ENCODE measurements around the gene DUOXA2. TPM values are rescaled to one million over a fixed set of nuclear protein-coding genes. Genes with fewer than 3 reads are reported as not detected.

Gene DUOXA2
- total RNA-seq, 1 experiment from 2014 or later, result not detected

- Mint-ChIP-seq H3K27ac (no peak overlapping the region), H3K4me3 (no peak overlapping the region), H3K27me3 (ENCODE audit: low read depth) (peaks cover 96% of the 10 kb centered on the region), H3K9me3 (no peaks in the 10 kb centered on the region), H3K36me3 (no peaks in the 10 kb centered on the region), H3K4me1 (peaks cover 15% of the 10 kb centered on the region)
- TF ChIP-seq, protein P1, sequence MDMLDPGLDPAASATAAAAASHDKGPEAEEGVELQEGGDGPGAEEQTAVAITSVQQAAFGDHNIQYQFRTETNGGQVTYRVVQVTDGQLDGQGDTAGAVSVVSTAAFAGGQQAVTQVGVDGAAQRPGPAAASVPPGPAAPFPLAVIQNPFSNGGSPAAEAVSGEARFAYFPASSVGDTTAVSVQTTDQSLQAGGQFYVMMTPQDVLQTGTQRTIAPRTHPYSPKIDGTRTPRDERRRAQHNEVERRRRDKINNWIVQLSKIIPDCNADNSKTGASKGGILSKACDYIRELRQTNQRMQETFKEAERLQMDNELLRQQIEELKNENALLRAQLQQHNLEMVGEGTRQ (CRISPR knock-in tag; IDR thresholded peaks at IDR 0.05), result no peak
- TF ChIP-seq, protein P2, sequence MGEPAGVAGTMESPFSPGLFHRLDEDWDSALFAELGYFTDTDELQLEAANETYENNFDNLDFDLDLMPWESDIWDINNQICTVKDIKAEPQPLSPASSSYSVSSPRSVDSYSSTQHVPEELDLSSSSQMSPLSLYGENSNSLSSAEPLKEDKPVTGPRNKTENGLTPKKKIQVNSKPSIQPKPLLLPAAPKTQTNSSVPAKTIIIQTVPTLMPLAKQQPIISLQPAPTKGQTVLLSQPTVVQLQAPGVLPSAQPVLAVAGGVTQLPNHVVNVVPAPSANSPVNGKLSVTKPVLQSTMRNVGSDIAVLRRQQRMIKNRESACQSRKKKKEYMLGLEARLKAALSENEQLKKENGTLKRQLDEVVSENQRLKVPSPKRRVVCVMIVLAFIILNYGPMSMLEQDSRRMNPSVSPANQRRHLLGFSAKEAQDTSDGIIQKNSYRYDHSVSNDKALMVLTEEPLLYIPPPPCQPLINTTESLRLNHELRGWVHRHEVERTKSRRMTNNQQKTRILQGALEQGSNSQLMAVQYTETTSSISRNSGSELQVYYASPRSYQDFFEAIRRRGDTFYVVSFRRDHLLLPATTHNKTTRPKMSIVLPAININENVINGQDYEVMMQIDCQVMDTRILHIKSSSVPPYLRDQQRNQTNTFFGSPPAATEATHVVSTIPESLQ (CRISPR knock-in tag; IDR thresholded peaks at IDR 0.05), result no peak
- TF ChIP-seq ZNF423 (CRISPR knock-in tag; IDR thresholded peaks at IDR 0.05) (no peak), HMGXB4 (CRISPR knock-in tag; IDR thresholded peaks at IDR 0.05) (no peak), MAX (CRISPR knock-in tag; IDR thresholded peaks at IDR 0.05) (no peak), ESRRA (CRISPR knock-in tag; IDR thresholded peaks at IDR 0.05; ENCODE audit: borderline replicate concordance) (no peak), MXD4 (CRISPR knock-in tag; IDR thresholded peaks at IDR 0.05; ENCODE audit: borderline replicate concordance) (no peak), NR2C2 (CRISPR knock-in tag; IDR thresholded peaks at IDR 0.05) (no peak), FOXP1 (CRISPR knock-in tag; IDR thresholded peaks at IDR 0.05; ENCODE audit: borderline replicate concordance) (no peak), SMAD4 (CRISPR knock-in tag; IDR thresholded peaks at IDR 0.05) (no peak), MLX (CRISPR knock-in tag; IDR thresholded peaks at IDR 0.05) (no peak), PRDM15 (CRISPR knock-in tag; IDR thresholded peaks at IDR 0.05) (no peak)
- TF ChIP-seq, protein P3, sequence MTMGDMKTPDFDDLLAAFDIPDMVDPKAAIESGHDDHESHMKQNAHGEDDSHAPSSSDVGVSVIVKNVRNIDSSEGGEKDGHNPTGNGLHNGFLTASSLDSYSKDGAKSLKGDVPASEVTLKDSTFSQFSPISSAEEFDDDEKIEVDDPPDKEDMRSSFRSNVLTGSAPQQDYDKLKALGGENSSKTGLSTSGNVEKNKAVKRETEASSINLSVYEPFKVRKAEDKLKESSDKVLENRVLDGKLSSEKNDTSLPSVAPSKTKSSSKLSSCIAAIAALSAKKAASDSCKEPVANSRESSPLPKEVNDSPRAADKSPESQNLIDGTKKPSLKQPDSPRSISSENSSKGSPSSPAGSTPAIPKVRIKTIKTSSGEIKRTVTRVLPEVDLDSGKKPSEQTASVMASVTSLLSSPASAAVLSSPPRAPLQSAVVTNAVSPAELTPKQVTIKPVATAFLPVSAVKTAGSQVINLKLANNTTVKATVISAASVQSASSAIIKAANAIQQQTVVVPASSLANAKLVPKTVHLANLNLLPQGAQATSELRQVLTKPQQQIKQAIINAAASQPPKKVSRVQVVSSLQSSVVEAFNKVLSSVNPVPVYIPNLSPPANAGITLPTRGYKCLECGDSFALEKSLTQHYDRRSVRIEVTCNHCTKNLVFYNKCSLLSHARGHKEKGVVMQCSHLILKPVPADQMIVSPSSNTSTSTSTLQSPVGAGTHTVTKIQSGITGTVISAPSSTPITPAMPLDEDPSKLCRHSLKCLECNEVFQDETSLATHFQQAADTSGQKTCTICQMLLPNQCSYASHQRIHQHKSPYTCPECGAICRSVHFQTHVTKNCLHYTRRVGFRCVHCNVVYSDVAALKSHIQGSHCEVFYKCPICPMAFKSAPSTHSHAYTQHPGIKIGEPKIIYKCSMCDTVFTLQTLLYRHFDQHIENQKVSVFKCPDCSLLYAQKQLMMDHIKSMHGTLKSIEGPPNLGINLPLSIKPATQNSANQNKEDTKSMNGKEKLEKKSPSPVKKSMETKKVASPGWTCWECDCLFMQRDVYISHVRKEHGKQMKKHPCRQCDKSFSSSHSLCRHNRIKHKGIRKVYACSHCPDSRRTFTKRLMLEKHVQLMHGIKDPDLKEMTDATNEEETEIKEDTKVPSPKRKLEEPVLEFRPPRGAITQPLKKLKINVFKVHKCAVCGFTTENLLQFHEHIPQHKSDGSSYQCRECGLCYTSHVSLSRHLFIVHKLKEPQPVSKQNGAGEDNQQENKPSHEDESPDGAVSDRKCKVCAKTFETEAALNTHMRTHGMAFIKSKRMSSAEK (CRISPR knock-in tag; IDR thresholded peaks at IDR 0.05; ENCODE audit: borderline replicate concordance), result no peak
- CTCF ChIA-PET, result interaction anchor here (1.1 kb wide), 1 partner anchor 11 kb away, joined by 4 read pairs; no protein-coding TSS in a partner anchor
- POLR2A ChIA-PET, result no interaction called here
- ATAC-seq (no peak), DNase-seq (ENCODE audit: low spot score) (no peak)
Measured at GRCh38 chr15:45121020-45121419, 6.9 kb downstream of the DUOXA2 start.
